Thymus (tissue), 11 donors: ENCODE results near the gene CPNE4. TPM values are rescaled to one million over a fixed set of nuclear protein-coding genes. Genes with fewer than 3 reads are reported as not detected.

Experiments used
- DNase-seq, 9 donors: peaks; one replicate each; pipeline ENCODE4 v3.0.0-alpha.2; 2013; ENCODE audit warnings: low spot score in 9 of 9, low read depth in 6 of 9, missing footprints in 1 of 9
- H3K27ac ChIP-seq, 2 donors: one replicate each; pipeline ENCODE4 v1.5.1; 2013; ENCODE audit warnings: control low read depth in 1 of 2, low read depth in 1 of 2, low read length in 1 of 2, mild to moderate bottlenecking in 1 of 2, moderate library complexity in 1 of 2
- H3K27me3 ChIP-seq, 2 donors: one replicate each; pipeline ENCODE4 v1.5.1; 2013; ENCODE audit warnings: low read length in 1 of 2; ENCODE audit not compliant: control insufficient read depth in 2 of 2, insufficient read depth in 1 of 2
- H3K36me3 ChIP-seq, 2 donors: one replicate each; pipeline ENCODE4 v1.5.1; 2013; ENCODE audit warnings: low read length in 1 of 2, mild to moderate bottlenecking in 1 of 2, moderate library complexity in 1 of 2; ENCODE audit not compliant: control insufficient read depth in 2 of 2, insufficient read depth in 2 of 2
- H3K4me1 ChIP-seq, 2 donors: one replicate each; pipeline ENCODE4 v1.5.1; 2013; ENCODE audit warnings: low read length in 2 of 2; ENCODE audit not compliant: control insufficient read depth in 2 of 2, insufficient read depth in 2 of 2
- H3K4me3 ChIP-seq, 2 donors: one replicate each; pipeline ENCODE4 v1.5.1; 2013; ENCODE audit warnings: low read length in 2 of 2, control low read depth in 1 of 2, mild to moderate bottlenecking in 1 of 2
- H3K9me3 ChIP-seq, 2 donors: one replicate each; pipeline ENCODE4 v1.5.1; 2013; ENCODE audit warnings: low read length in 1 of 2, mild to moderate bottlenecking in 1 of 2; ENCODE audit not compliant: control insufficient read depth in 2 of 2, insufficient read depth in 1 of 2
- WGBS: extraction: QIAGEN DNeasy Blood & Tissue Kit; methylation state at CpG from one replicate; pipeline ENCODE4 v1.1.7; 2013; 5-methylcytosine and 5-hydroxymethylcytosine counted together
- polyA plus RNA-seq: library from polyadenylated mRNA; stranded (reverse); fragments of 200-250 nt; gene quantifications from one replicate; pipeline ENCODE4 v1.2.3, GENCODE V29; 2013
- total RNA-seq: library from RNA; stranded (reverse); fragments of 120-200 nt; gene quantifications from one replicate; pipeline ENCODE4 v1.2.4, GENCODE V29; 2013
- donor health status: healthy.

CPNE4 gene
- total and polyA plus RNA-seq, 2 donors = 0.33 to 0.89 TPM

- H3K27me3 ChIP-seq = peaks cover 0 to 19% of the 10 kb centered on the region in 2 donors
- H3K27ac ChIP-seq = no peak overlapping the region
- no peak overlapping the region for H3K4me3 ChIP-seq
- DNase-seq = peak in 8 of 9 donors; percentile 6 to 67 (median 33)
- 29% methylated on average over 15 of the region's 15 CpGs for WGBS
- no peaks in the 10 kb centered on the region for H3K4me1 ChIP-seq
- H3K36me3 ChIP-seq = no peaks in the 10 kb centered on the region
- H3K9me3 ChIP-seq = no peaks in the 10 kb centered on the region
These were observed 5.5 kb downstream of the CPNE4 start for GRCh38 chr3:132029182-132029902.

GRCh38 chr3:132022914-132023313, 11.9 kb downstream of the CPNE4 start:
- 78% methylated on average over 7 of the region's 7 CpGs for WGBS
- H3K4me3 ChIP-seq = no peak overlapping the region
- no peak for DNase-seq
- H3K27ac ChIP-seq = no peak overlapping the region
- no peaks in the 10 kb centered on the region for H3K9me3 ChIP-seq
- H3K4me1 ChIP-seq = no peaks in the 10 kb centered on the region
- no peaks in the 10 kb centered on the region for H3K36me3 ChIP-seq
- no peaks in the 10 kb centered on the region for H3K27me3 ChIP-seq

GRCh38 chr3:132020058-132020457, 14.8 kb downstream of the CPNE4 start:
- no peak for DNase-seq
- Histone ChIP-seq H3K9me3 (no peaks in the 10 kb centered on the region), H3K4me1 (no peaks in the 10 kb centered on the region), H3K27ac (no peak overlapping the region), H3K4me3 (no peak overlapping the region), H3K36me3 (no peaks in the 10 kb centered on the region), H3K27me3 (no peaks in the 10 kb centered on the region)
- WGBS = 46% methylated on average over 3 of the region's 3 CpGs

- Histone ChIP-seq H3K27ac (no peak overlapping the region), H3K36me3 (no peaks in the 10 kb centered on the region), H3K4me1 (no peaks in the 10 kb centered on the region), H3K9me3 (no peaks in the 10 kb centered on the region), H3K27me3 (no peaks in the 10 kb centered on the region), H3K4me3 (no peak overlapping the region)
- no peak for DNase-seq
- 91% methylated on average over 3 of the region's 3 CpGs for WGBS
These were observed 17.7 kb downstream of the CPNE4 start for GRCh38 chr3:132017137-132017536.

GRCh38 chr3:132016061-132017041, 18.5 kb downstream of the CPNE4 start:
- WGBS = 80% methylated on average over 7 of the region's 7 CpGs
- DNase-seq = no peak

GRCh38 chr3:132014105-132014504, 20.7 kb downstream of the CPNE4 start:
- H3K27ac ChIP-seq = no peak overlapping the region
- no peak overlapping the region for H3K4me3 ChIP-seq
- no peaks in the 10 kb centered on the region for H3K4me1 ChIP-seq
- H3K9me3 ChIP-seq = no peaks in the 10 kb centered on the region
- H3K27me3 ChIP-seq = no peaks in the 10 kb centered on the region
- DNase-seq = no peak
- 66% methylated on average over 3 of the region's 3 CpGs for WGBS
- H3K36me3 ChIP-seq = no peaks in the 10 kb centered on the region

More at GRCh38 chr3:132016061-132017041, 18.5 kb downstream of the CPNE4 start:
- Histone ChIP-seq H3K4me1 (no peaks in the 10 kb centered on the region), H3K4me3 (no peak overlapping the region), H3K27ac (no peak overlapping the region), H3K27me3 (no peaks in the 10 kb centered on the region), H3K36me3 (no peaks in the 10 kb centered on the region), H3K9me3 (no peaks in the 10 kb centered on the region)

- Histone ChIP-seq H3K27ac (no peak overlapping the region), H3K4me3 (no peak overlapping the region), H3K36me3 (no peaks in the 10 kb centered on the region), H3K9me3 (no peaks in the 10 kb centered on the region), H3K4me1 (no peaks in the 10 kb centered on the region), H3K27me3 (no peaks in the 10 kb centered on the region)
- no peak for DNase-seq
These were observed 25.6 kb downstream of the CPNE4 start for GRCh38 chr3:132009241-132009640.

- H3K27ac ChIP-seq = no peak overlapping the region
- H3K27me3 ChIP-seq = no peaks in the 10 kb centered on the region
- WGBS = 37% methylated on average over 2 of the region's 2 CpGs
- H3K4me1 ChIP-seq = no peaks in the 10 kb centered on the region
- H3K36me3 ChIP-seq = no peaks in the 10 kb centered on the region
- no peak for DNase-seq
- no peak overlapping the region for H3K4me3 ChIP-seq
- H3K9me3 ChIP-seq = no peaks in the 10 kb centered on the region
These were observed 26.0 kb downstream of the CPNE4 start for GRCh38 chr3:132008837-132009236.

GRCh38 chr3:132007617-132008016, 27.2 kb downstream of the CPNE4 start:
- no peaks in the 10 kb centered on the region for H3K36me3 ChIP-seq
- H3K4me3 ChIP-seq = no peak overlapping the region
- H3K9me3 ChIP-seq = no peaks in the 10 kb centered on the region
- H3K4me1 ChIP-seq = no peaks in the 10 kb centered on the region
- DNase-seq = no peak
- 0% methylated on average over 1 of the region's 1 CpG for WGBS
- H3K27me3 ChIP-seq = no peaks in the 10 kb centered on the region
- H3K27ac ChIP-seq = no peak overlapping the region
